Activated CD8-positive, alpha-beta memory T cell treated with anti-CD3 and anti-CD28 coated beads, Interleukin-2, amount 50 U/mL, for 48 hours (primary cell): Measurements from ENCODE around the gene F11R.
A peak's percentile ranks its signal among the peaks of the same experiment; 100 is the strongest.
"Not testable (repeated sequence)": the region's sequence is repeated elsewhere in the genome, so short reads cannot be mapped to it uniquely, and the experiment has no call there.

Experiments used
- DNase-seq: peaks from one replicate; pipeline ENCODE4 v3.0.0-alpha.2; 2020

F11R gene

GRCh38 chr1:161039546-161039945, 18.6 kb upstream of the F11R start:
- DNase-seq = no peak

- DNase-seq = no peak
These were observed 18.2 kb upstream of the F11R start for GRCh38 chr1:161039154-161039545.

- peak; percentile 90 for DNase-seq
These were observed 17.7 kb upstream of the F11R start, which contains the start of gene TSTD1 for GRCh38 chr1:161038523-161039153. Gene TSTD1, minus strand, starts transcription at chr1:161038964. Its CDS starts 75 bp downstream, at chr1:161038889.

- DNase-seq = no peak
These were observed 16.9 kb upstream of the F11R start for GRCh38 chr1:161037661-161038522.

- no peak for DNase-seq
These were observed 12.8 kb upstream of the F11R start for GRCh38 chr1:161033751-161034150.

- DNase-seq = no peak
These were observed 11.5 kb upstream of the F11R start for GRCh38 chr1:161032409-161032808.

- DNase-seq = no peak
These were observed 10.9 kb upstream of the F11R start for GRCh38 chr1:161031874-161032273.

GRCh38 chr1:161029466-161029865, 8.5 kb upstream of the F11R start:
- DNase-seq = not testable (repeated sequence)

GRCh38 chr1:161026954-161027353, 6.0 kb upstream of the F11R start:
- not testable (repeated sequence) for DNase-seq

GRCh38 chr1:161022432-161022831, 1.5 kb upstream of the F11R start:
- not testable (repeated sequence) for DNase-seq

GRCh38 chr1:161021970-161022353, 1.0 kb upstream of the F11R start:
- DNase-seq = no peak

- peak; percentile 88 for DNase-seq
These were observed 415 bp upstream of the F11R start for GRCh38 chr1:161021165-161021969.

- no peak for DNase-seq
These were observed 1.0 kb downstream of the F11R start for GRCh38 chr1:161019751-161020495.

GRCh38 chr1:161019111-161019660, 1.8 kb downstream of the F11R start:
- not testable (repeated sequence) for DNase-seq

GRCh38 chr1:161018631-161018930, 2.4 kb downstream of the F11R start:
- DNase-seq = no peak

GRCh38 chr1:161017756-161018630, 3.0 kb downstream of the F11R start:
- no peak for DNase-seq

GRCh38 chr1:161017181-161017580, 3.8 kb downstream of the F11R start:
- DNase-seq = not testable (repeated sequence)

- DNase-seq = not testable (repeated sequence)
These were observed 4.3 kb downstream of the F11R start for GRCh38 chr1:161016683-161017082.

GRCh38 chr1:161013488-161014230, 7.3 kb downstream of the F11R start:
- peak; percentile 82 for DNase-seq

- no peak for DNase-seq
These were observed 7.8 kb downstream of the F11R start for GRCh38 chr1:161013131-161013487.

- no peak for DNase-seq
These were observed 8.5 kb downstream of the F11R start for GRCh38 chr1:161012420-161012819.
